Inferior parietal cortex (tissue), 1 donor: ENCODE measurements around the gene CAPNS1.
"Not testable (repeated sequence)": the region's sequence is repeated elsewhere in the genome, so short reads cannot be mapped to it uniquely, and the experiment has no call there.

Source experiments
- DNase-seq: peaks from one replicate; pipeline ENCODE4 v3.0.0-alpha.2; 2016; ENCODE audit errors: extremely low spot score

The CAPNS1 gene

DNA sequence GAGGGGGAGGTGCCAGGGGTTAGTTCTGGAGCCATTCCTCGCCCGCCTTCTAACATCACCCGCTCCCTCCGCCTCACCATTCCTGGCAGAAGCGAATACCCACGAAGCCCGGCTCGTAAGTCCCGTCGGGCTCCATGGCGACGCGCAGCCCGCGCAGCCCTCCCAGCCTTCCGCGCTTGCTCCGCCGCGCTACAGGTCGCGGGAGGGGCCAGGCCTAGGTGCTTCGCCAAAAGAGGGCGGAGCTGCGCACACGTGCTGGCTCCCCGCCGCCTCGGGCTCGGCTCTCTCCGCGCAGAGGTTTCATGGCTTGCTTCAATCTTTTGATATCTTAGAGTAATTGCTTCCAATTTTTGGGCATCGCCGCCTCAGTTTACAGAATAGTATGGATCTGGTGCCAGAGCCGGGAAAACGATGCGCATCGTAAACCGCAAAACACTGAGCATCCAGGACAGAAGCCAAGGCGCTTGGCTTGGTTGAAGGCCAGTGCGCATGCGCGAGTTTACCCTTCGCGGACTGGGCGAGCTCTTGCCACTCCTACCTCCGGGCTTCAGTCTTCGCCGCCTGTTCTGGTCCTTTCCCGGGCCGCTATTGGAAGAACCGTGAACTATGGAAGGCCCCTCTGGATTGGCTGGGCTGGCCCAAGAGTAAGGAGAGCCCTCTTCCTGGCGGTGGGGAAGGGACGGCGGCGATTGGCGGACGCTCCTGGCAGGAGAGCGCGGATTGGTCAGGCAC, 25.0 kb upstream of the CAPNS1 start, which contains the start of gene POLR2I:
POLR2I (minus strand) TSS at position 155 of the 732 bp plus-strand sequence; CDS start at position 136, 19 bp downstream.
- peak; percentile 99 for DNase-seq

DNA sequence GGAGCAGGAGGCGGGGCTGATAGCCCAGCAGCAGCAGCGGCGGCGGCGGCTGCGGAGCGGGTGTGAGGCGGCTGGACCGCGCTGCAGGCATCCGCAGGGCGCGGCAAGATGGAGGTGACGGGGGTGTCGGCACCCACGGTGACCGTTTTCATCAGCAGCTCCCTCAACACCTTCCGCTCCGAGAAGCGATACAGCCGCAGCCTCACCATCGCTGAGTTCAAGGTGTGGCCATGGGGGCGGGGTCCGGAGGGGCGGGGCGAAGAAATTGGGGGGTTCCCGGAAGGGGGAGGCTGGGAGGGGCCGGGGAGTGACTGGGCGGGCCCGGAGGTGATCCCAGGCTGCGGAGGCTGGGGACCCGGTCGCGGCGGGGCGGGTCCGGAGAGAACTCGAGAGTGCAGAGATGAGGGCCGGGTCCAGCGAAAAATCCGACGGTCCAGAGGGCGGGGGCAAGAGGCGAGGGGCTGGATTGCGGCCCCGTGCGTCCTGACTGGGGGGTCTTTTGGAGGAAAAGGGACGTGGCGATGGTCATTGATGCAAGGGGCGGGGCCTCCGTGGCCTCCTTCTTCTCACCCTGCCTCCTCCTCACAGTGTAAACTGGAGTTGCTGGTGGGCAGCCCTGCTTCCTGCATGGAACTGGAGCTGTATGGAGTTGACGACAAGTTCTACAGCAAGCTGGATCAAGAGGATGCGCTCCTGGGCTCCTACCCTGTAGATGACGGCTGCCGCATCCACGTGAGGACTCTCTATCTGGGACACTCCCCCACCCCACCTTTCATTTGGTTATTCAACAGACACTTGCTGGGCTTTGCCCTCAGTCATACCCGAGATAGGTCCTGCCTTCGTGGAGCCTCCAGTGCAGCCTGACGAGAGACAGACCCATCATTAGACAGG, 24.2 kb upstream of the CAPNS1 start, which contains the start of gene TBCB:
TBCB (plus strand) TSS at position 16 of the 891 bp plus-strand sequence; CDS start at position 109, 93 bp downstream.
- no peak for DNase-seq

DNA sequence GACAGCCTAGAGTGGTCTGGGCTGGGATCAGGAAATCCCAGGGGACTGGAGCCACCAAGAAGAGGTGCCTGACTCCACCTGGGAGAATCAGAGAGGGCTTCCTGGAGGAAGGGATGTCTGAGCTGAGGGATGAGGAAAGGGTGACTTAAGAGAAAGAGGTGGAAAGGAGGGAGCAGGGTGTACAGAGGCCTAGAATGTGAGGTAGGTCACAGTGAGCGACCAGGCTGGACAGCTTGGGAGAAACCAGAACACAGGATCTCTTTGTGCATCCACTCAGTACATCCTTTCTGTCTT, 23.6 kb upstream of the CAPNS1 start:
- no peak for DNase-seq

DNA sequence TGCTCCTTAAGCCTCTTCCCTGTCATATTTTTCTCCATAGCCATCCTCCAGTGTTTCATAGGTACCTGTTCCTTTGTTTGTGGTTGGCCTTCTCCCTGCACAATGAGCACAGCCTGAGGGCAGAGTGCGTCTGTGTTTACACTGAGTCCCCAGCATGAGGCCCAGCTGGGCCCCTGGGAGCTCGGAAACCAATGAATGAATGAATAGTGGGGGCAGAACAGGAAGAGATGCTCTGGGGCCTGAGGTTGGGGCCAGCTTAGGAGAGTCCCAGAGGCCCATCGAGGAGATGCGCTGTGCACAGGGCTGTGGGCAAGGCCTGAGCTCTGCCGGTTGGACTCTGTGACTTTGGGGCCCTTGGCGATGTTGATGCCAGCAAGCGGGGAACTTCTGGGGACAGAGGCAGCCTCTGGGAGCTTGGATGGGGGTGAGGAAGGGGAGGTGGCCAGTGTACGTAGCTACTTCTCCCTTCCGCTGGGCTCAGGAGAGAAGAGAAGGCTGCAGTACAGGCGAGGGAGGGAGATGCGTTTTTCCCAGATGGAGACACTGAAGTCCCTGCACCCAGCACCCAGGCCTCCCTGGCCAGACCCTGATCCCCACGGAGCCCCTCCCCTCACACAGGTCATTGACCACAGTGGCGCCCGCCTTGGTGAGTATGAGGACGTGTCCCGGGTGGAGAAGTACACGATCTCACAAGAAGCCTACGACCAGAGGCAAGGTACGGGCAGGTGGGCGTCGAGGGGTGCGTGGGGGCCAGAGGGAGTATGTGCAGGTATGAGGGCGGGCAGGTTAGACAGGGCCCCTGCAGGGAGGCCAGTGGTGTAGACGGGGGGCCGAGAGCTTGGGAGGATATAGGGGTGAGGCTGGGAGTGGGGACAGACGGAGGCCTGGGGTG, 19.5 kb upstream of the CAPNS1 start:
- DNase-seq = no peak

GRCh38 chr19:36120984-36121358, 18.9 kb upstream of the CAPNS1 start:
- no peak for DNase-seq

GRCh38 chr19:36121486-36122124, 18.3 kb upstream of the CAPNS1 start:
- DNase-seq = no peak

DNA sequence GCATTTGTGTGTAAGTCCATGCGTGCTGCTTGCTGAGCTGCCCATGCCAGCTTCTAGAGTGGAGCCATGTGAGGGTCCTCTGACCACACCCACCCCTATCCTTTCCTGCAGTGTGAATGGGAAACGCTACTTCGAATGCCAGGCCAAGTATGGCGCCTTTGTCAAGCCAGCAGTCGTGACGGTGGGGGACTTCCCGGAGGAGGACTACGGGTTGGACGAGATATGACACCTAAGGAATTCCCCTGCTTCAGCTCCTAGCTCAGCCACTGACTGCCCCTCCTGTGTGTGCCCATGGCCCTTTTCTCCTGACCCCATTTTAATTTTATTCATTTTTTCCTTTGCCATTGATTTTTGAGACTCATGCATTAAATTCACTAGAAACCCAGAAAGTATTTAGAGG, 14.3 kb upstream of the CAPNS1 start:
- no peak for DNase-seq

DNA sequence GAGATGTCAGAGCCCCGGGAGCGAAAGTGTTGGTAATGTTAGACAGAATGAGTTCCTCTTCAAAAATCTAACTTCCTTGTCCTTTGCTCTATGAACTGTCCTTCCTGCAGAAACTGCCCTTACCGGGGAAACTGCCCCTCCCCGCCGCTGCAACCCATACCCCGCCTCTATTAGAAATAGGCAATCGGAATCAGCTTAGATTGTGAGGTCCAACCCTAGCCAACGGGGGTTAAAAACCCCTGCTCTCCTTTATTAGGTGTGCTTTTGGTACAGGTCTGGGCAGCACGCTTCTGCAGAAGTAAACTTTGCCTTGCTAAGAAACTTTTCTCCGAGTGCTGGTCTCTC, 11.5 kb upstream of the CAPNS1 start:
- DNase-seq = no peak

DNA sequence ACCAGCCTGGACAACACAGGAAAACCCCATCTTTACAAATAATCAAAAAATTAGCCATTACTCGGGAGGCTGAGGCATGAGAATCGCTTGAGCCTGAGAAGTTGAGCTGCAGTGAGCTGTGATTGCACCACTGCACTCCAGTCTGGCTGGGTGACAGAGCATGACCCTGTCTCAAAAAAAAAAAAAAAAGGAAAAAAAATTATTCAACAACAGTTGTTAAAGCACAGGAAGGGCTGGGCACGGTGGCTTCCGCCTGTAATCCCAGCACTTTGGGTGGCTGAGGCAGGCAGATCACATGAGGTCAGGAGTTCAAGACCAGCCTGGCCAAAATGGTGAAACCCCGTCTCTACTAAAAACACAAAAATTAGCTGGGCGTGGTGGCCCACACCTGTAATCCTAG, 8.6 kb upstream of the CAPNS1 start:
- DNase-seq = not testable (repeated sequence)

DNA sequence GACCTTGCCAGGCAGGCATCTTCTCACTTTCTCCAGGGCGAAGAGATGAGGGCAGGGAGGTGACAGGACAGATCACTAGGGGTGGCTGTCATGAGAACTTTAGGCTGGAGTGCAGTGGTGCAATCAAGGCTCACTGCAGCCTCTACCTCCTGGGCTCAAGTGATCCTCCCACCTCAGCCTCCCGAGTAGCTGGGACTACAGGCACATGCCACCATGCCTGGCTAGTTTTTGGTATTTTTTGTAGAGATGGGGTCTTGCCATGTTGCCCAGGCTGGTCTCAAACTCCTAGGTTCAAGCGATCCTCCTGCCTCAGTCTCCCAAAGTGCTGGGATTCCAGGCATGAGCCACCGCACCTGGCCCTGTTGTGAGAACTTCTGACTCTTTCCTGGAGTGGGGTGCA, 5.0 kb upstream of the CAPNS1 start:
- DNase-seq = not testable (repeated sequence)

DNA sequence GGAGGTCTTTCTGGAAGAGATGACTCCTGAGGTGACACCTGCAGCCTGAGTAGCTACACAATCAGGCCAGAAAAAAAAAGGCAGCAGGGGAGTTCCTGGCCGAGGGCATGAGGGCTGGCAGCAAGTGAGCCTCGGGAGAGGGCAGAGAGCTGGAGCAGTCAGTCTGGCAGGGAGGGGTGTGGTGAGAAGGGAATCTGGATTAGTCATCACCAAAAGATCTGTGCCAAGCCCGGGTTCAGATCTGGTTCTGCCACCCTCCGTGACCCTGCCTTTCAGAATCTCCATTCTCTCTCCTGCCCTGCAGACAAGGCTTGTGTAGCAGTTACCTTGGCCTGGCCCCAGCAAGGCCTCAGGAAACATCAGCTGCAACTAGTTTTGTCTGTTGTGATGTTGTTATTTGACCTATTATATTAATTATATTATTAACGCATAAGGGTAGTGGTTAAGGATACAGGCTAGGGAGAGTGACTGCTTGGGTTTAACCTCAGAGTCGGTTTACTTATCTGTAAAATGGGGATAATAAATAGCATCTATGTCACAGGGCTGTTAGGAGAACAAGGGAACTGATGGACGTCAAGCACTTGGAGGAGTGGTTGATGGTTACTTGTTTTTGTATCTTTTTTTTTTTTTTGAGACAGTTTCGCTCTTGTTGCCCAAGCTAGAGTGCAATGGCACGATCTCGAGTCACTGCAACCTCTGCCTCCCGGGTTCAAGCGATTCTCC, 2.7 kb upstream of the CAPNS1 start:
- DNase-seq = no peak

GRCh38 chr19:36139120-36139472, 770 bp upstream of the CAPNS1 start:
- no peak for DNase-seq

- peak; percentile 37 for DNase-seq
Measured at GRCh38 chr19:36140304-36141038, 605 bp downstream of the CAPNS1 start.

- DNase-seq = peak; percentile 52
Measured at GRCh38 chr19:36141039-36141927, 1.4 kb downstream of the CAPNS1 start.

GRCh38 chr19:36142046-36142445, 2.2 kb downstream of the CAPNS1 start:
- DNase-seq = no peak

GRCh38 chr19:36142496-36142895, 2.6 kb downstream of the CAPNS1 start:
- DNase-seq = no peak

DNA sequence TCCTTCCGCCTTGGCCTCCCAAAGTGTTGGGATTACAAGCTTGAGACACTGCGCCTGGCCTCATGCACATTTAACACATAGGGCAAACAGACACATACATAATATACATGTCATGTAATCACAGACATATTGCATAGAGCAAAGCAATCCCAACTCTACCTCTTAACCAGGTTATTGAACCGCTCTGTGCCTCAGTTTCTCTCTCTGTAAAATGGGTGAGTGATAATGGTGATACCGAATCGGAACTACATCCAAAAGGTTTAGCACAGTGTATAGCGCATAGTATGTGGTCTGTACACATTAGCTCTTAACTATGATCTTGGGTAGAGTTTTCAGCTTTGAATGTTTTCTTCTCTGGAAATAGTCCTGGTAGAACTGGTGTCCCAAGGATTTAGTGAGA, 4.8 kb downstream of the CAPNS1 start:
- no peak for DNase-seq

- no peak for DNase-seq
Measured at GRCh38 chr19:36149673-36150406, 10.0 kb downstream of the CAPNS1 start.

DNA sequence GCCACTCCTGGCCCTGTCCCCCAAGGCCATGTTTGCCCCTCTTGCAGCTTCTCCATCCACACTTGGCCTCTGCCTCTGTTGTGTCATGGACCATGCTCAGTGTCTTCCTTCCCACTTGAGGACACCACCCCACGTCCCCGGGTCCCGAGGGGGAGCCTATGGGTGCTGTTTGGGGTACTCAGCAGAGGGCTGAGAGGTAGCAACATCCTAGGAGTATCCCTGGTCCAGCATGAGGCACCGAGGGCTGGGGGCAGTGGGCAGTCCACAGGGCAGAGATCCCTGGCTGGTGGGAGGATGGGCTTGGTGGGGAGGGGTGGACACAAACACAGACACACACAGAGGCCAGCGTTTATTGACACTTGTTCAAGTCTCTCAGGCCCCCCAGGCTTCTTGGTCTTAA, 10.7 kb downstream of the CAPNS1 start:
- DNase-seq = no peak
